HPDE6-E6E7 (cell line): ENCODE results near the gene FPGS.

Experiments
- DNase-seq: peaks from one replicate; pipeline ENCODE4 v3.0.0; 2011; ENCODE audit warnings: missing footprints; ENCODE audit errors: extremely low spot score

FPGS gene

GRCh38 chr9:127789179-127789578 lies 13.5 kb upstream of the FPGS start:
- no peak for DNase-seq

- DNase-seq: no peak
These were observed 12.4 kb upstream of the FPGS start for GRCh38 chr9:127790094-127790855.

- DNase-seq: no peak
These were observed 11.6 kb upstream of the FPGS start for GRCh38 chr9:127791085-127791484.

GRCh38 chr9:127792417-127793031 lies 10.2 kb upstream of the FPGS start:
- DNase-seq: no peak

GRCh38 chr9:127793093-127793708 lies 9.5 kb upstream of the FPGS start:
- DNase-seq: no peak

- DNase-seq: no peak
These were observed 8.5 kb upstream of the FPGS start for GRCh38 chr9:127794001-127794791.

- DNase-seq: no peak
These were observed 6.4 kb upstream of the FPGS start for GRCh38 chr9:127796225-127796813.

GRCh38 chr9:127796852-127797370 lies 5.8 kb upstream of the FPGS start:
- no peak for DNase-seq

GRCh38 chr9:127801955-127802575 lies 617 bp upstream of the FPGS start:
- DNase-seq: no peak

GRCh38 chr9:127803507-127804352 lies 1.0 kb downstream of the FPGS start:
- DNase-seq: peak; percentile 85

- no peak for DNase-seq
These were observed 2.9 kb downstream of the FPGS start for GRCh38 chr9:127805620-127806019.

GRCh38 chr9:127806871-127807270 lies 4.2 kb downstream of the FPGS start:
- no peak for DNase-seq

GRCh38 chr9:127808347-127809001 lies 5.8 kb downstream of the FPGS start:
- DNase-seq: no peak

- DNase-seq: no peak
These were observed 6.4 kb downstream of the FPGS start for GRCh38 chr9:127809002-127809539.

GRCh38 chr9:127809540-127810377 lies 7.1 kb downstream of the FPGS start:
- no peak for DNase-seq

- DNase-seq: no peak
These were observed 7.9 kb downstream of the FPGS start for GRCh38 chr9:127810378-127811187.

- DNase-seq: no peak
These were observed 9.3 kb downstream of the FPGS start for GRCh38 chr9:127812011-127812410.
